NCI-H2081 treated with DMSO at 0.1 percent for 48 hours (cell line): ENCODE data around the gene CD46.

Experiments
- DNase-seq: peaks from one replicate; lab custom pipeline; 2025; lab: John Stamatoyannopoulos, UW

CD46 gene

DNA sequence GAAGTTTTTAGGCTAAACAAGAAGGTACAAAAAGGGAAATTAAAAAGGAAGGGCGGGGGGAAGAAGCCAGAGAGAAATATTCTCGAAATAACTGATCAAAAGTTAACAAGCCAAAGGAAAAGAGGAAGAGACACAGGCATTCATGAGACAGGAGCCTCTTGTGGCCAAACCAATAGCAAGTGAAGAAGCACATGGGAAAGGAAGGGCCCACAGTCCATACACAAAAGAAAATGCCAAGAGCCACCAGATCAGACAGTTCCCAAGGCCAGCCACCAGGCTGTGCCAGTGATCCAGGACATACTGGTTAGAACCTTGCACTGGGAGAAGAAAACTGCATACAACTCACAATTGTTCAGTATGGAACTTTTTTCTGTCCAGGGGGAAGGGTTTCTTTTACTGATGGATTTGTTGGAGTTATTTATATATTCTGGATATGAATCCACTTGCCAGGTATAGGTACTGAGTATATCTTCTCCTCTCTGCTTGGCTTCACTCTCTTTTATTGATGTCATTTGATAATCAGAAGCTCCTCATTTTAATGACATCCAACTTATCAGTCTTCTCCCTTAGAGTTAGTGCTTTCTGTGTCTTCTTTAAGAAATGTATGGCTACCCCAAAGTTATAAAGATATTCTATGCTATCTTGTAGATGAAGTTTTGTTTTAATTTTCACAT, 76.8 kb downstream of the CD46 start:
- DNase-seq: no peak

DNA sequence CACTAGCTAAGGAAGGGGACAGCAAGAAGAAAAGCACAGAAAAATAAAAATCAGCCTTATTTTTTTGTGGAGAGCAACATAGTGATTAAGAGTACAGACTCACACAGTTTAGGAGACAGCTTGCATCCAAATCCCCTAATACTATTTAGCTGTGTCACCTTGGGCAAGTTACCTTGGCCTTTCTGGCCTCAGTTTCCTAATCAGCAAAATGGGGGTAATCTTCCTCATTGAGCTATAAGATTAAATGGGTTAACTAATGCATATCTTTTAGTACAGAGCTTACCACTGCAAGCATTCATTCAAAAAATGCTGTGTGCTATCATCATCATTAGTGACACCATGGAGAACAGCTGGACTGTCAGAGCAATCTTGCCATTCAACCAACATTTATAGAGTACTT, 77.7 kb downstream of the CD46 start:
- DNase-seq: no peak

DNA sequence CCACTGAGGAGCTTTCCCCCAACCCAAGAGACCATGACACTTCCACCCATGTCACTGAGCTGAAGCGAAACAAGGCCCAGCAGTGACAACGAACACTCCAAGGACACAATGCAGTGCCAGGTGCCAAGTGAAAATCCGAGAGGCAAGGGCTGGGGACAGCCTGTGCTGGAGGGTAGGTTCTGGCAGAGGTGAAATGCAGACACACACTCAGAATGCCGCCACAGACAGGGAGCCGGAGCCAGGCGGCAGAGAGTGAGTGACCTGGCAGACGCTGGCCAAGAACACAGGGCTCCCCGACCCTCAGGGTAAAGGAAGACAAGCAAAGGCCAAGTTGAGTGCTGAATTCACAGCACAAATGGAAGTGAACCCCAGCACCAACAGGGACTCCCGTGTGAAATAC, 78.9 kb downstream of the CD46 start:
- DNase-seq: no peak

DNA sequence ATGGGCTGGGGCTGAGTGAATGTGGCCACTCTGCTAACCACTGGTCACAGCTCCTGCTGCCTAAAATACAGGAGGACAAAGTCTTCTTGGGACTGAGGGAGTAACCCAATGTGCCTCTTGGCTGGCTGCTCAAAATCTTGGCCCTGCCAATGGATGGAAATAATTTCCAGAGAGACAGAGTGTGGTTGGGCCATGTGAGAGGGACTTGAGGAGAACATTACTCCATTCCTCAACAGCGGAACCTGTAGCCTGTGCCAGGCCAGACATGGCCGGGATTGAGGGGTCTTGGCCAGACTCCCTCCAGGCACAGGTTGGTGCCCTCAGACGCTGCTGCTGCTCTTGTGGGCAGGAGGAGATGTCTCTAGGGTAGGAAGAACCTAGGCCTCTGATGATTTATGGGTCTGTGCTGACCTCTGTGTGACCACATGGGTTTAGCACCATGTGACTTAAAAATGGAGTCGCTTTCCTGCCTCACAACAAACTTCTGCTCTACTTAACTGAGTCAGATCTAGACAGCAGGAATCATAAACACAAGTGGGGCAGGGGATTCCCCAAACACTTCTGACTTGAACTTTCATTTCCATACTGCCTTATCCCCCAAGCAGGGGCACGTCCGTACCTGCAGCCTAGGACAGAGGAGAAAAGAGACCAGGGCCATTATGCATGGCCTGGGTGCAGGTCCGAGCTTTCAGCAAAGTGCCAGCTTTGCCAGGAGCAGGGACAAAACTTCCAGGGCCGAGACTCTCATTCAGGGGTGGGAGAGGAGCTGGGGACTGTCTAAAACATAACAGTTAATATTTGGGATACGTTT, 79.9 kb downstream of the CD46 start:
- no peak for DNase-seq

GRCh38 chr1:207832796-207833195, 80.9 kb downstream of the CD46 start:
- no peak for DNase-seq

DNA sequence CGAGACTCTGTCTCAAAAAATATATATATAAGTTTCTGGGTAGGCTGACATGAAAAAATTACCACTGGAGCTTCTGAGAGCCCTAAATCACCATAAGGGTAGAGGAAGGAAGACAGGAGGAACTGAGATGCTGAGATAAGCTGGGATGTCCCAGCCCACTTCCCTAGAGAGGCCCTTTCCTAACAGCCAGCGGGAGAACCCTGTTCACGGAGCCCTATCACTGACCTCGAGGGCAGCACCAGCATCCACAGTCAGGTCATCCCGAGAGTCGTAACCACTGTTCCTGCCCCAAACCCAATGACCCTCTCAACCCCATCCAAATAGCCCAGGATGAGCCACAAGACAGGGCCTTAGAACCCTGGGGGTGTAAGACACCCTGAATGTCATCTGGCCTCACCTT, 81.5 kb downstream of the CD46 start:
- DNase-seq: no peak

GRCh38 chr1:207833956-207834660, 82.3 kb downstream of the CD46 start:
- DNase-seq: no peak

DNA sequence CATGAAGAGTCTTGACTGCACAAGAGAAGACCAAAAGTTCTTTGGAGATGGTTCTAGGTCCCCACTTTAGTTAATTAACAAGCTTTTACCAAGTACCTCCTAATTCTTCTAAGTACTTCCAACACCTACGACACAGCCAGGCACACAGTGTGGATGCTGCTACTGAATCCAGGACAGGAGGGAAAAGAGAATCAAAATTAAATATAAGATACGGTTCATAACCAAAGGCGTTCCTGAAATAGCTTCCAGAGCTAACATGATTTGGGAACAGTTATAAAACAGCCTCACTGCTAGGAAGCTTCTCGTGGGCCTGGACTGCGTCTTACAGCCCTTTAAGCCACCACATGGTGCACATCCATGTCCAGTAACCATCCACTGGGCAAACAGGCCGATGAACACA, 84.1 kb downstream of the CD46 start:
- no peak for DNase-seq

DNA sequence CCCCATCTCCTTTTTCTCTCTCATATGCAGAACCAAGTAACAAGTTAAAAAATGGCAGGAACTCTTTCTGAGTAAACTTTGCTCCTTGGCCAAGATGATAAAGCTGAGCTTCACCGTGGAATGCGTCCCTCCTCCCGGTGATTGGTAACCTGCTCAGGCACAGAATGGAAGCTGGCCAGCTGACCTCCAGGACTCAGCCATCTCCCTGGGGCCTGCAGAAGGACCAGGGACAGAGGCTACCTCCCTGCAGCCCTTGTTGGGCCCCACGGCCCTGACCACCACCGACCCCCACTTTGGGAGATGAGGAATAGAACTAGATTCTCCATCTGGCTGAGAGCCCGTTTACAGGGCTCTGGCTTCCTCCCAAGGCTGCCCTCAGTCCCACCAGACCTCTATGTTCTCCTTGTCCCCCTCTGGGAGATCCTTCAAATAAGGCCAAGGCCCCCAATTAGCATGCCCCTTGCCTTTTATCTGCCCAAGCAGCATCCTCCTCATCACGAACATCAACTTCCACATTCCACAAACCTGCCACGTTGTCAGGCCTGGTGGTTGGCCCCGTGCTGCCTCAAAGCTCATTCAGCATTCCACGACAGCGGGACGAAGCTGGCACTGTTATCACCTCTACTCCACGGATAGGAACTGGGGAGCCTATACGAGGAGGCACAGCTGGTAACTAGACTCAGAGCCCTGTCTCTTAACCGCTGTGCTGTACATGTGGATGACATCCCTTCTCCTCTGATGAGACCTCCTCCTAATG, 84.9 kb downstream of the CD46 start:
- DNase-seq: no peak

DNA sequence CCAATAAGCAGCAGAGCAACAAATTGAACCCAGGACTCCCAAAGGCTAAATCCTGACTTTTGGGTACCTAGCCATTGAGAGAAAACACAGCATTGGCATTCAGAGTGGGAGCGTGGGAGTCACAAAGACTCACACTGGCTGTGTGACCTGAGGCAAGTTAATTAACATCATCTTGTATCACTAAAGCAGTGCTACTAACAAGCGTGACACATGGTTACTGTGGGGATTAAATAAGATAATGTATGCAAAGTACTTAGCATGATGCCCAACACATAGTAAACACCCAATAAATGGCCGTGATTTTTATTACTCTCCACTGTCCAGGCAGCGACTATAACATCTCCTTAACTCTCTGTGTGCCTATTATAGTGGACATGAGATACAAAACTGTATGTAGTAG, 85.8 kb downstream of the CD46 start:
- no peak for DNase-seq

- DNase-seq: no peak
Observed at GRCh38 chr1:207838156-207839082, 86.6 kb downstream of the CD46 start.

DNA sequence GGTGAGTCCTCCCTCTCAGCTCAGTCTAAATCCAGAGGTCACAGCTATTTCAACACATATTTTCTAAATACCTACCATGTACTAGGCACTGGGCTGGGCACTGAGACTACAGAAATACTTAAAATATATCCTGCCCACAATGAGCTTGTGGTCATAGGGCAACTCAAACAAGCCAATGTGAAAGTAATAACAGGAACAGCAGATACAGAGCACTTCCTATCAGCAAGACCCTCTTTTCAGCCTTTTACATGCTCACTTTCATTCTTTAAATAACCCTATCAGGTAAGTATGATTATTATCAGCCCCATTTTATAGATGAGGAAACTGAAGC, 87.2 kb downstream of the CD46 start:
- no peak for DNase-seq

- DNase-seq: no peak
Observed at GRCh38 chr1:207840380-207840779, 88.5 kb downstream of the CD46 start.

DNA sequence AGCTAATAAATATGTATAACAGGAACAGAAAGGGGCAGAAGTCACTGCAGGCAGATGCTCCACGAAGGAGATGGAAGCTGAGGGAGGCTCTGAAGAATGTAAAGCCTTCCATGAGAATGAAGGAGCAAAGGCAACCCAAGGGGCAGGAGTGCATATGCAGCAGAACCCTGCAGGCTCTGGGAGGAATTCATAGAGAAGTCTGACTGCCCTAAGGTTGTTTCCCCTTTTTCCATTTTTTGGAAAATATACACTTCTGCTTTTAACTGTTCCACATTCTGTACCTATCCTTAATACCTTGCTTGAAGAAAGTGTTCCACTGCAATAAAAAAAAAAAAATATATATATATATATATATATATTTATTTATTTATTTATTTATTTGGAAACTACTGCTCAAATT, 89.4 kb downstream of the CD46 start:
- no peak for DNase-seq

DNA sequence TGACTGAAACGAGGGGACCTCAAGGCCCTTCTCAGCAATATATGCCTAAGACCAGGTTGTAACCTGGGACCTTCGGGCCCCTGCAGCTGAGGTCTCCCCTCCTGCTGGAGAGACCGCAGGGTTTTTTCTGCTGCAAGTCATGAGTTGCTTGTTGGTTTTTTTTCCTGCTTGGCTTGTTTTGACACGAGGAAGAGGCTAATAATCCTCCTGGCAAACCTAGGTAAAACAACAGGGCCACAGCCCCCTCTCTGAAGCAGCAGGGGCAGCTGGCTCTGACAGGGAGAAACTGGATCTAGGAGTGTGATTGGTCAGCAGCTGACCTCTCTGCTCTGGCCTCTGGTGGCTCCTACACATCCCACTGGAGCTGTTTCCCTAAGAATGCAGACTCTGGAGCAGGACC, 90.0 kb downstream of the CD46 start:
- DNase-seq: no peak

- no peak for DNase-seq
Observed at GRCh38 chr1:207842506-207842905, 90.7 kb downstream of the CD46 start.

- no peak for DNase-seq
Observed at GRCh38 chr1:207844371-207844770, 92.5 kb downstream of the CD46 start.
